GM18507 (cell line): ENCODE measurements around the gene THBS3.
A peak's percentile ranks its signal among the peaks of the same experiment; 100 is the strongest.
"Not testable (repeated sequence)": the region's sequence is repeated elsewhere in the genome, so short reads cannot be mapped to it uniquely, and the experiment has no call there.

Experiments
- DNase-seq: peaks from one replicate; pipeline ENCODE4 v3.0.0; 2011; ENCODE audit warnings: low read depth; ENCODE audit not compliant: insufficient read length; ENCODE audit errors: extremely low spot score
- FAIRE-seq: peaks from 2 replicates; lab custom pipeline; 2011; peaks lifted over from hg19 to GRCh38; lab: Jason Lieb, UNC

THBS3 gene

GRCh38 chr1:155207806-155208540 lies at the start of gene THBS3:
TSS of gene THBS3 (minus strand) at chr1:155207897. CDS start at chr1:155207876, 21 bp downstream.
- DNase-seq: no peak

GRCh38 chr1:155256058-155256852 lies 48.6 kb upstream of the THBS3 start:
- DNase-seq (no peak), FAIRE-seq (no peak)

More at GRCh38 chr1:155207806-155208540, at the start of gene THBS3:
- no peak for FAIRE-seq

- DNase-seq: peak; percentile 82
- FAIRE-seq: peak; percentile 93
Measured at GRCh38 chr1:155255243-155256007, 47.7 kb upstream of the THBS3 start, which contains the start of gene ENTREP3. TSS of gene ENTREP3 (minus strand) at chr1:155255483. CDS start at chr1:155254877, 606 bp downstream.

- DNase-seq (no peak), FAIRE-seq (no peak)
Measured at GRCh38 chr1:155254714-155255242, 47.1 kb upstream of the THBS3 start.

GRCh38 chr1:155254228-155254713 lies 46.6 kb upstream of the THBS3 start:
- DNase-seq: no peak
- FAIRE-seq: no peak

GRCh38 chr1:155253797-155254196 lies 46.1 kb upstream of the THBS3 start:
- FAIRE-seq (no peak), DNase-seq (no peak)

- no peak for FAIRE-seq
- DNase-seq: no peak
Measured at GRCh38 chr1:155253208-155253607, 45.5 kb upstream of the THBS3 start.

- no peak for FAIRE-seq
Measured at GRCh38 chr1:155251566-155251965, 43.9 kb upstream of the THBS3 start.

GRCh38 chr1:155250633-155251449 lies 43.1 kb upstream of the THBS3 start:
- DNase-seq (peak; percentile 91), FAIRE-seq (peak; percentile 86)

More at GRCh38 chr1:155251566-155251965, 43.9 kb upstream of the THBS3 start:
- DNase-seq: no peak

GRCh38 chr1:155250246-155250632 lies 42.5 kb upstream of the THBS3 start:
- no peak for FAIRE-seq
- DNase-seq: no peak

- no peak for DNase-seq
- no peak for FAIRE-seq
Measured at GRCh38 chr1:155247667-155248553, 40.2 kb upstream of the THBS3 start.

GRCh38 chr1:155246796-155247195 lies 39.1 kb upstream of the THBS3 start:
- not testable (repeated sequence) for DNase-seq, FAIRE-seq

GRCh38 chr1:155245163-155245524 lies 37.4 kb upstream of the THBS3 start:
- FAIRE-seq (no peak), DNase-seq (no peak)

- peak; percentile 95 for DNase-seq
- FAIRE-seq: peak; percentile 94
Measured at GRCh38 chr1:155244368-155245162, 36.9 kb upstream of the THBS3 start.

- FAIRE-seq: no peak
- no peak for DNase-seq
Measured at GRCh38 chr1:155242805-155243358, 35.2 kb upstream of the THBS3 start.

GRCh38 chr1:155241841-155242264 lies 34.2 kb upstream of the THBS3 start:
- FAIRE-seq: no peak
- no peak for DNase-seq
